ENCODE measurements around the gene AMZ2. TPM values are rescaled to one million over a fixed set of nuclear protein-coding genes. Genes with fewer than 3 reads are reported as not detected.
"Not testable (repeated sequence)": the region's sequence is repeated elsewhere in the genome, so short reads cannot be mapped to it uniquely, and the experiment has no call there.

Gene AMZ2
- 104 TPM for polyA plus RNA-seq (2012; ENCODE audit: insufficient read depth, insufficient read length)

DNA sequence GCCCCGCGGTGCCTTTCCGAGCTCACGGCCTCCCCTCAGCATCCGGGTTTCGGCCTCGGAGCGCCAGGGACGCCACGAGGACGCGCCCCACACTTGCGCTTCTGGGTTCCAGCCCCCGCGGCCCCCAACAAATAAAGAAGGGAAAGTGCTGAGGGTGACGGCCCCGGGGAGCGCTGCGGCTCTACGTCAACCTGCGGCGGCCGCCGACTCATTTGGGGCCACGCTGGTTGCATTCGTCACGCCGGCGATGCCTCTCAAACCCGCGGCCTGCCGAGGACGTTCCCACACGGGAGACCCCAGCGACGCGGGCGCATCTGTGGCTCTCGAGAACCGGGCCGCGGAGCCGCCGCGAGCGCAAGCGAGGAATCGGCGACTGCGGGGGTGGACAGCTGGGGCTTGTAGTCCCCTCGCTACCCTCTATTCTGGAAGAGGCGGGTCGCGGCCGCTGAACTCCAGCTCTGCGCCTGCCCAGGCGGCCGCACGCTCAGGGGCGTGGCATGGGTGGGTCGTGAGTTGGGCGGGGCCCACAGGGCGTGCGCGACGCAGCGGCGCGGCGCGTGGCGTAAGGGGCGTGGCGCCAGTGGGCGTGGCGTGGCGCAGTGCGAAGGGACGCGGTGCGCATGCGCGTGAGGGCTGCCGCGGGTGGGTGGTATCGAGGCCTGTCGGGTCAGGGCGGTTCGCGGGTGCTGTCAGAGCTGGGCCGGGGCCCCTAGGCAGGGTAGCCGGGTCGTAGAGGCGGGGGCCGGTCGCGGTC is at the start of gene AMZ2:
Gene AMZ2 (plus strand): TSS at position 599 of the 754 bp plus-strand sequence. CDS start 2,145 bp downstream, outside the sequence.
- DNase-seq (ENCODE audit: low read depth, low spot score) = peak; percentile 86
- H3K4me3 ChIP-seq (ENCODE audit: low read length) = peak within 1 kb of the TSS; percentile 90

- no peak for DNase-seq (ENCODE audit: low read depth, low spot score)
- H3K4me3 ChIP-seq (ENCODE audit: low read length) = no peak overlapping the region
These were observed 48.7 kb upstream of the AMZ2 start for GRCh38 chr17:68198931-68199836.

DNA sequence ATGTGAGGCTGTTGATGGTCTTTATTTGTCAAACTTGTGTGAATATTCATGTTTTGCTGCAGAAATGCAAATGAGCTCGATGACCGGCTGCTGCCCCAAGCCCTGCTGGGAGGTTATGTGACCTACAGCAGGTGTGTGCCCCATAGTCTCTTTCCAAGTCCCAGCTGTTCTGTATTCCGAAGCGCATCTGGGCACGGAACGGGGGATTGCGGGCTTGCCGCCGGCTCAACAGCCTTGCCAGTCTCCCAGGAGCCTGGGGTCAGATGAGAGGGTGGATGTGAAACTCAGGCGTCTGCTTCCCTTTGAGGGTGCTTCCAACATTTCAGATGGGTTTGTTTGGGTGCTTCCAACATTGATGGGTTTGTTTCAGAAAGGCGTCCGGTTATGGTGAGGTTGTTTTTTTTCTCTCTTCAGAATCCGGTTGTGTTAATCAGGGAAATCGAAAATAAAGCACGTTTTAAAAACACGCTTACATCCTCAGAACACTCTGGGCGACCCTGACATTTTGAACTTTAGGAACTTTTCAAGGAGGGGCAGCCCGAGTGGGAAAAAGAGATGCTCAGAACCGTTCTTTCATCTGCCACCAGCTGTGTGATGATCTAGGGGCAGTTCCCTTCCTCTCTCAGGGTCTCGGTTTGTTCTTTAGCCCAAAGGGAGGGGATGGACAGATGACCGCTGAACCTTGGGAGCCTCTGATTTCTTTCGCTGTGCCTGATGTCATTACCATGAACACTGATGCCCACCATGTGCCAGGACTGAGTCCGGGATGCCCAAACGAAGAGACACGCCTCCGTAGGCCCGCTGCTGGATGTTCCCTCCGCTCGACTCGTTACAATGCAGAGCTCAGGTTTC is 47.8 kb upstream of the AMZ2 start:
- peak overlapping the region; percentile 38; the same call in 1 of the 2 replicates for H3K4me3 ChIP-seq (ENCODE audit: low read length)
- DNase-seq (ENCODE audit: low read depth, low spot score) = no peak

DNA sequence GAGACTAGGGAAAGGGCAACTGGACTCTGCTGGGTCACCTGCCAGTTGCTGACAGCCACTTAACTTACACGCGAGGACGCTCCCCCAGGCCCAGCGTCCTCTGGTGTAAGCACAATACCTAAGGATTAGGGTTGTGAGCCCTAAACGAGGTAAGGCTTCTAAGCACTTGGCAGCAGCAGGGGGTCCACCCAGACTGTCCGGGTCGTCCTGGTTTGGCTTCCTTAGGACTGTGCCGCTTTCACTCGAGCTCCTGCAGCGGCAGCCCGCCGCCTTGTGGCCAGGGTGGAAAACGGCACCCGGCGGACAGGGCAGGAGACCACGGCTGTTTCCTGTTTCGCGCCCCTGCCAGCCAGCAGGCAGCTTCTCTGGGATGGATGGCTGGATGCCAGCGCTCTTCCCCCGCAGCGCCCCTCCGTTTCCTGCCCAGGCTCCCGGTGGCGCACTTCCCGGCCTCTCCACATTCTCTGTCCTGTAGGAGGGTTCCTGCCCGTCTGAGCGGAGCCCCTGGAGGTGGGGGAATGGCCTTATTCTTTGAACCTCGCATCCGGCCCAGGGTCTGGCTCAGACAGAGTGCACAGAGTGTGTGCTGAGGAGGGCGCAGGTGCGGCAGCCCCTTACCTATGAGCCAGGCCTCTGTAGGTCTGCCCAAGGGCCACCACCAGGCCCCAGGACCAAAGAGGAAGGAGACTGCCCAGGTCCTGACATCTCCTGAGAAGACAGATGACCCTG is 47.0 kb upstream of the AMZ2 start:
- H3K4me3 ChIP-seq (ENCODE audit: low read length) = peak overlapping the region; percentile 38
- no peak for DNase-seq (ENCODE audit: low read depth, low spot score)

DNA sequence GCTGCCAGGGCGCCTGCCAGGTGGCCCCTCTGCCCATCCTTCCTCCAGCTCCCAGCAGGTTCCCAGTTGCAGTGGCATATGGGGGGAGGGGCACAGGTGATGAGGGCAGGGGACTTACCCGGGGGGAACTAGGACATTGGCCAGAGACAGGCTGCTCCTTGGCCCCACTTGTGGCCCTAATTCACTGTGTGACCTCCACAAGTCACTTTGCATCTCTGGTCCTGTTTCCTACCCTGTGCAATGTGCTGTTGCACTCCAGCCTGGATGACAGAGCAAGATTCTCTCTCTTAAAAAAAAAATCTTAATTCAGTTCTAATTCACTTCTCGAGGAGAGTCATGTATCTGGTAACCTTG is 46.4 kb upstream of the AMZ2 start:
- DNase-seq (ENCODE audit: low read depth, low spot score); H3K4me3 ChIP-seq (ENCODE audit: low read length): not testable (repeated sequence)

GRCh38 chr17:68202321-68202720 is 45.5 kb upstream of the AMZ2 start:
- H3K4me3 ChIP-seq (ENCODE audit: low read length); DNase-seq (ENCODE audit: low read depth, low spot score): not testable (repeated sequence)

- H3K4me3 ChIP-seq (ENCODE audit: low read length) = peak overlapping the region; percentile 60
- DNase-seq (ENCODE audit: low read depth, low spot score) = no peak
These were observed 43.1 kb upstream of the AMZ2 start for GRCh38 chr17:68204736-68205135.

GRCh38 chr17:68205251-68205807 is 42.5 kb upstream of the AMZ2 start:
- peak overlapping the region; percentile 60 for H3K4me3 ChIP-seq (ENCODE audit: low read length)
- DNase-seq (ENCODE audit: low read depth, low spot score) = peak; percentile 81

GRCh38 chr17:68205808-68206720 is 41.8 kb upstream of the AMZ2 start:
- no peak for DNase-seq (ENCODE audit: low read depth, low spot score)
- H3K4me3 ChIP-seq (ENCODE audit: low read length) = peak overlapping the region; percentile 60

DNA sequence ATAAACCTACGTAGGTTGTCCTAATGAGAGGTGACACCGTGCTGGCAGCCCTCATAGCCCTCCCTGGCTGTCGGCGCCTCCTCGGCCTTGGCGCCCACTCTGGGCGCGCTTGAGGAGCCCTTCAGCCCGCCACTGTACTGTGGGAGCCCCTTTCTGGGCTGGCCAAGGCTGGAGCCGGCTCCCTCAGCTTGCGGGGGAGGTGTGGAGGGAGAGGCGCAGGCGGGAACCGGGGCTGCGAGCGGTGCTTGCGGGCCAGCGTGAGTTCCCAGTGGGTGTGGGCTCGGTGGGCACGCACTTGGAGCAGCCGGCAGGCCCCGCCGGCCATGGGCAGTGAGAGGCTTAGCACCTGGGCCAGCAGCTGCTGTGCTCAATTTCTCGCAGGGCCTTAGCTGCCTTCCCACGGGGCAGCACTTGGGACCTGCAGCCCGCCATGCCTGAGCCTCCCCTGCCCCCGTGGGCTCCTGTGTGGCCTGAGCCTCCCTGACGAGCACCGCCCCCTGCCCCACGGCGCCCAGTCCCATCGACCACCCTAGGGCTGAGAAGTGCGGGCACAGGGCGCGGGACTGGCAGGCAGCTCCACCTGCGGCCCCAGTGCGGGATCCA is 40.1 kb upstream of the AMZ2 start:
- H3K4me3 ChIP-seq (ENCODE audit: low read length) = no peak overlapping the region
- DNase-seq (ENCODE audit: low read depth, low spot score) = no peak

- DNase-seq (ENCODE audit: low read depth, low spot score); H3K4me3 ChIP-seq (ENCODE audit: low read length): not testable (repeated sequence)
These were observed 39.2 kb upstream of the AMZ2 start for GRCh38 chr17:68208651-68209050.

DNA sequence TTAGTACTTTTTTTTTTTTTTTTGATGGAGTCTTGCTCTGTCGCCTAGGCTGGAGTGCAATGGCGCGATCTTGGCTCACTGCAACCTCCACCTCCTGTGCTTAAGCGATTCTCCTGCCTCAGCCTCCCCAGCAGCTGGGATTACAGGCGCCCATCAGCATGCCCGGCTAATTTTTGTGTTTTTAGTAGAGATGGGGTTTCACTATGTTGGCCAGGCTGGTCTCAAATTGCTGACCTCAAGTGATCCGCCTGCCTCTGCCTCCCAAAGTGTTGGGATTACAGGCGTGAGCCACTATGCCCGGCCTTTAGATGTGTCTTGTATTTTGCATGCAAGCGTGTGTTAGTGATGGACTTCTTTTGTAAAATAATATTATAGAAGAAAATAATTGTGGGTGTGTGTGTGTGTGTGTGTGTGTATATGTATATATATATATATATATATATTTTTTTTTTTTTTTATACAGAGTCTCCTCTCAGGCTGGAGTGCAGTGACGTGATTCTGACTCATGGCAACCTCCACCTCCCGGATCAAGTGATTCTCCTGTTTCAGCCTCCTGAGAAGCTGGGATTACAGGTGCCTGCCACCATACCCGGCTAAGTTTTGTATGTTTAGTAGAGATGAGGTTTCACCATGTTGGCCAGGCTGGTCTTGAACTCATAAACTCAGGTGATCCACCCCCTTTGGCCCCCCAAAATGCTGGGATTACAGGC is 38.5 kb upstream of the AMZ2 start:
- not testable (repeated sequence) for H3K4me3 ChIP-seq (ENCODE audit: low read length); DNase-seq (ENCODE audit: low read depth, low spot score)

DNA sequence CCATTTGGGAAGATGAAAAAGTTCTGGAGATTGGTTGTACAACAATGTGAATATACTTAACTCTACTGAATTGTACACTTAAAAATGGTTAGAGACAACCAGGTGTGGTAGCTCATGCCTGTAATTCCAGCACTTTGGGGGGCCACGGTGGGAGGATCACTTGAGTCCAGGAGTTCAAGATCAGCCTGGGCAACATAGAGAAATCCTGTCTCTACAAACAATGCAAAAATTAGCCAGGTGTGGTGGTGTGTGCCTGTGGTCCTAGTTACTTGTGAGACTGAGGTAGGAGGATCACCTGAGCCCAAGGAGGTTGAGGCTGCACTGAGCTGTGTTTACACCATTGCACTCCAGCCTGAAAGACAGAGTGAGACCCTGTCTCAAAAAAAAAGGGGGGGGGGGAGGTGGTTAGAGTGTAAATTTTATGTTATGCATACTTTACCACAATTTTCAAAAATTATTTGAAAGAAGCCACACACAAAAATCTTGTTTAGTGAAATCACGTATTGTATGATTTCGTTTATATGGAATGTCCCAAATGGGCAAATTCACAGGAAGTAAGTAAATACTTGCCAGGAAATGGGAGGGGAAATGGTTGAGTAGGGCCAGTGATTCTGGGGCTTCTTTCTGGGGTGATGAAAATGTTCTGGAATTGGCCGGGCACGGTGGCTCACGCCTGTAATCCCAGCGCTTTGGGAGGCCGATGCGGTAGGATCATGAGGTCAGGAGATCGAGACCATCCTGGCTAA is 37.1 kb upstream of the AMZ2 start:
- H3K4me3 ChIP-seq (ENCODE audit: low read length) = no peak overlapping the region
- no peak for DNase-seq (ENCODE audit: low read depth, low spot score)

DNA sequence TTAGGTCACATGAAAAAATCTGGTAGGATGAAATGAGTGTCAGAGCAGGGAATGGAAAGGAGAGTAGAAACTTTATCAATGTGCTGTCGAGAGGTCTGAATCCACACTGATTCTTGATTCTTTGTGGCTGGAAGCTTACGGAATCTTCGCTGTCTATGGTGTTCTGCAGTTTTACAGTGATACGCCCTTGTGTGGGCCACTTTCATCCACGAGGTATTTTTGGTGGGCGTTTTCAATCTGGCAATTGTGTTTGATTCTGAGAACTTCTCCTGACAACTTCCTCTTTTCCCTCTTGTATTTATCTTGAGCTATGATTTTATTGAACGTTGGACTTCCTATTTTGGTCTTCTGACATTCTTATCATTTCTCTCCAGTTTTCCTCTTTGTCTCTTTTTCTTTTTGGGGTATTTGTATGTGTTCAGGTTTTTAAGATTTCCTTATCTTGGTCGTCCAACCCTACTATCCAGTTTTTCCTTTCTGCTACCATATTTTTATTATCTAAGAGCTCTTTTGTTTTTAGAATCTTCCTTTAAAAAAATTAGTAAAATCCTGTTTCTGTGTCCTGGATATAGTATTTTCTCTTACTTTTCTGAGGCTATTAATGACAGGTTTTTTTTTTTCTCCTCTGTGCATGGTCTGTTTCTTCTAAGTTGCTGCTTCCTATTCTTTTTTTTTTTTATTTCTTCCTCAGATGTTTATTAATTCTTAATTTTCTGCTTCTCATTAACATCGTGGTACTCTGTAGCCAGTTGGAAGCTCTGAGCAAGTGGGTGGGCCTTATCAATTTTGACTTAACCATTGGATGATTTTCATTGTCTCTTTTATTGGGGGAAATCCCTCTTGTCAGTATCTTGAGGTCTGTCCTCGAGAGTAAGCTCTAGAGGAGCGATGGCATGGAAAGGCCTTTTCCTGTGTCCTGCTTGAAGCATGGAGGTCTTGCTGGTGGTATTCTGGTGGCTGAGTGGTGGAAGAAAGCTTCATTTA is 34.1 kb upstream of the AMZ2 start:
- DNase-seq (ENCODE audit: low read depth, low spot score); H3K4me3 ChIP-seq (ENCODE audit: low read length): not testable (repeated sequence)

DNA sequence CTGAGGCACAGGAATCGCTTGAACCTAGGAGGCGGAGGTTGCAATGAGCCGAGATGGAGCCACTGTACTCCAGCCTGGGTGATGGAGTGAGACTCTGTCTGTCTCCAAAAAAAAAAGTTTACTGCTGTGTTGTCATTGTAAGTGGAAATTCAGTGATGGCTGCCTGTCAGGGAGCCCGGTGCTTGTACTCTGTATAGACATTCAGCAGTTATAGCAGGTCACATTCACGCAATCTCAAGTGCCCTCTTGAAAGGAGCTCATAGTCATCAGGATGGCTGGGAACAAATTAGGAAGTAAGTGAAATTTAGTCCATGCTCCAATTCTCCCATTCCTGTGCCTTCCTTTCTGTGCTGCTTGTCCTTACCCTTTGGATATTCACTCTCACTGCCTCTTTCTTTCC is 32.4 kb upstream of the AMZ2 start:
- DNase-seq (ENCODE audit: low read depth, low spot score); H3K4me3 ChIP-seq (ENCODE audit: low read length): not testable (repeated sequence)
